ENCODE results near the gene MED31. TPM values are rescaled to one million over a fixed set of nuclear protein-coding genes. Genes with fewer than 3 reads are reported as not detected.

Gene MED31
- total RNA-seq, 2 donors from 2014 or later, result 12.8 to 16.6 TPM

GRCh38 chr17:6602141-6602540 lies 49.3 kb downstream of the MED31 start:
- Histone ChIP-seq H3K27me3 (ENCODE audit: control insufficient read depth, insufficient read depth, low read length, poor library complexity, severe bottlenecking) (no peaks in the 10 kb centered on the region), H3K9ac (ENCODE audit: extremely low read depth, low read length, poor library complexity, severe bottlenecking) (no peak overlapping the region), H3K4me1 (ENCODE audit: control insufficient read depth, insufficient read depth, low read length) (no peaks in the 10 kb centered on the region), H3K36me3 (ENCODE audit: control insufficient read depth, insufficient read depth, low read length) (peaks cover 89% of the 10 kb centered on the region), H3K9me3 (ENCODE audit: control insufficient read depth, low read length) (no peaks in the 10 kb centered on the region), H3K4me3 (ENCODE audit: low read length) (no peak overlapping the region), H3K27ac (ENCODE audit: low read depth, low read length) (no peak overlapping the region)
- peaks cover 75% of the 10 kb centered on the region for H3K36me3 Mint-ChIP-seq (ENCODE audit: low read depth)
- no peak for DNase-seq
- H3K27ac Mint-ChIP-seq, result no peak overlapping the region
- 97 to 100% methylated on average over 1 to 2 of the region's 2 CpGs for WGBS, 2 experiments (ENCODE audit: insufficient coverage in 1 of 2, insufficient read length in 1 of 2)
- no peak overlapping the region for H3K4me3 Mint-ChIP-seq
- no peaks in the 10 kb centered on the region for H3K27me3 Mint-ChIP-seq (ENCODE audit: insufficient read depth)
- H3K4me1 Mint-ChIP-seq, result peaks cover 22% of the 10 kb centered on the region
- TF ChIP-seq, protein P1, sequence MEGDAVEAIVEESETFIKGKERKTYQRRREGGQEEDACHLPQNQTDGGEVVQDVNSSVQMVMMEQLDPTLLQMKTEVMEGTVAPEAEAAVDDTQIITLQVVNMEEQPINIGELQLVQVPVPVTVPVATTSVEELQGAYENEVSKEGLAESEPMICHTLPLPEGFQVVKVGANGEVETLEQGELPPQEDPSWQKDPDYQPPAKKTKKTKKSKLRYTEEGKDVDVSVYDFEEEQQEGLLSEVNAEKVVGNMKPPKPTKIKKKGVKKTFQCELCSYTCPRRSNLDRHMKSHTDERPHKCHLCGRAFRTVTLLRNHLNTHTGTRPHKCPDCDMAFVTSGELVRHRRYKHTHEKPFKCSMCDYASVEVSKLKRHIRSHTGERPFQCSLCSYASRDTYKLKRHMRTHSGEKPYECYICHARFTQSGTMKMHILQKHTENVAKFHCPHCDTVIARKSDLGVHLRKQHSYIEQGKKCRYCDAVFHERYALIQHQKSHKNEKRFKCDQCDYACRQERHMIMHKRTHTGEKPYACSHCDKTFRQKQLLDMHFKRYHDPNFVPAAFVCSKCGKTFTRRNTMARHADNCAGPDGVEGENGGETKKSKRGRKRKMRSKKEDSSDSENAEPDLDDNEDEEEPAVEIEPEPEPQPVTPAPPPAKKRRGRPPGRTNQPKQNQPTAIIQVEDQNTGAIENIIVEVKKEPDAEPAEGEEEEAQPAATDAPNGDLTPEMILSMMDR (conservative IDR thresholded peaks at IDR 0.05), result no peak
- no peaks in the 10 kb centered on the region for H3K9me3 Mint-ChIP-seq

GRCh38 chr17:6599364-6599763 lies 52.0 kb downstream of the MED31 start:
- TF ChIP-seq, protein P1 (conservative IDR thresholded peaks at IDR 0.05), result no peak
- Mint-ChIP-seq H3K36me3 (ENCODE audit: low read depth) (peaks cover 74% of the 10 kb centered on the region), H3K27ac (no peak overlapping the region), H3K4me1 (peaks cover 22% of the 10 kb centered on the region), H3K4me3 (no peak overlapping the region), H3K27me3 (ENCODE audit: insufficient read depth) (no peaks in the 10 kb centered on the region), H3K9me3 (no peaks in the 10 kb centered on the region)
- Histone ChIP-seq H3K27ac (ENCODE audit: low read depth, low read length) (no peak overlapping the region), H3K27me3 (ENCODE audit: control insufficient read depth, insufficient read depth, low read length, poor library complexity, severe bottlenecking) (no peaks in the 10 kb centered on the region), H3K36me3 (ENCODE audit: control insufficient read depth, insufficient read depth, low read length) (peaks cover 90% of the 10 kb centered on the region), H3K9me3 (ENCODE audit: control insufficient read depth, low read length) (peaks cover 3% of the 10 kb centered on the region), H3K4me1 (ENCODE audit: control insufficient read depth, insufficient read depth, low read length) (no peaks in the 10 kb centered on the region), H3K4me3 (ENCODE audit: low read length) (no peak overlapping the region), H3K9ac (ENCODE audit: extremely low read depth, low read length, poor library complexity, severe bottlenecking) (no peak overlapping the region)
- no peak for DNase-seq

GRCh38 chr17:6597727-6598126 lies 53.7 kb downstream of the MED31 start:
- Histone ChIP-seq H3K36me3 (ENCODE audit: control insufficient read depth, insufficient read depth, low read length) (peaks cover 90% of the 10 kb centered on the region), H3K9ac (ENCODE audit: extremely low read depth, low read length, poor library complexity, severe bottlenecking) (no peak overlapping the region), H3K9me3 (ENCODE audit: control insufficient read depth, low read length) (peaks cover 20% of the 10 kb centered on the region), H3K4me3 (ENCODE audit: low read length) (no peak overlapping the region), H3K27me3 (ENCODE audit: control insufficient read depth, insufficient read depth, low read length, poor library complexity, severe bottlenecking) (no peaks in the 10 kb centered on the region), H3K27ac (ENCODE audit: low read depth, low read length) (no peak overlapping the region), H3K4me1 (ENCODE audit: control insufficient read depth, insufficient read depth, low read length) (no peaks in the 10 kb centered on the region)
- peaks cover 78% of the 10 kb centered on the region for H3K36me3 Mint-ChIP-seq (ENCODE audit: low read depth)
- H3K4me3 Mint-ChIP-seq, result no peak overlapping the region
- H3K27me3 Mint-ChIP-seq (ENCODE audit: insufficient read depth), result no peaks in the 10 kb centered on the region
- no peak for DNase-seq
- peaks cover 25% of the 10 kb centered on the region for H3K4me1 Mint-ChIP-seq
- TF ChIP-seq, protein P1 (conservative IDR thresholded peaks at IDR 0.05), result no peak
- peaks cover 6% of the 10 kb centered on the region for H3K9me3 Mint-ChIP-seq
- WGBS, 2 experiments (ENCODE audit: insufficient coverage in 1 of 2, insufficient read length in 1 of 2), result 67 to 82% methylated on average over 1 of the region's 1 CpG
- no peak overlapping the region for H3K27ac Mint-ChIP-seq

Measured in endodermal cell (in vitro differentiated cells).